ENCODE results near the gene ARL6IP6.
"Not testable (repeated sequence)": the region's sequence is repeated elsewhere in the genome, so short reads cannot be mapped to it uniquely, and the experiment has no call there.

DNA sequence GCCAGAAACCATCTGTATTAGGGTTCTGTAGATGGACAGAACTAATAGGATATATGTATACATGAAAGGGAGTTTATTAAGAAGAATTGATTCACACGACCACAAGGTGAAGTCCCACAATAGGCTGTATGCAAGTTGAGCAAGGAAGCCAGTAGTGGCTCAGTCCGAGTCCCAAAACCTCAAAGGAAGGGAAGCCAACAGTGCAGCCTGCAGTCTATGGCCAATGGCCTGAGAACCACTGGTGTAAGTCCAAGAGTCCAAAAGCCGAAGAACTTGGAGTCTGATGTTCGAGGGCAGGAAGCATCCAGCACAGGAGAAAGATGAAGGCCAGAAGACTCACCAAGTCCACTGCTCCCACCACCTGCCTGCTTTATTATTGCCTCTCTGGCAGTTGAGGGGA lies 44.8 kb downstream of the ARL6IP6 start:
- TF ChIP-seq POLR2A, EP300 (IDR thresholded peaks at IDR 0.05): not testable (repeated sequence)
- TF ChIP-seq, protein P1, sequence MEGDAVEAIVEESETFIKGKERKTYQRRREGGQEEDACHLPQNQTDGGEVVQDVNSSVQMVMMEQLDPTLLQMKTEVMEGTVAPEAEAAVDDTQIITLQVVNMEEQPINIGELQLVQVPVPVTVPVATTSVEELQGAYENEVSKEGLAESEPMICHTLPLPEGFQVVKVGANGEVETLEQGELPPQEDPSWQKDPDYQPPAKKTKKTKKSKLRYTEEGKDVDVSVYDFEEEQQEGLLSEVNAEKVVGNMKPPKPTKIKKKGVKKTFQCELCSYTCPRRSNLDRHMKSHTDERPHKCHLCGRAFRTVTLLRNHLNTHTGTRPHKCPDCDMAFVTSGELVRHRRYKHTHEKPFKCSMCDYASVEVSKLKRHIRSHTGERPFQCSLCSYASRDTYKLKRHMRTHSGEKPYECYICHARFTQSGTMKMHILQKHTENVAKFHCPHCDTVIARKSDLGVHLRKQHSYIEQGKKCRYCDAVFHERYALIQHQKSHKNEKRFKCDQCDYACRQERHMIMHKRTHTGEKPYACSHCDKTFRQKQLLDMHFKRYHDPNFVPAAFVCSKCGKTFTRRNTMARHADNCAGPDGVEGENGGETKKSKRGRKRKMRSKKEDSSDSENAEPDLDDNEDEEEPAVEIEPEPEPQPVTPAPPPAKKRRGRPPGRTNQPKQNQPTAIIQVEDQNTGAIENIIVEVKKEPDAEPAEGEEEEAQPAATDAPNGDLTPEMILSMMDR (IDR thresholded peaks at IDR 0.05), result not testable (repeated sequence)
